HCT116 (cell line): ENCODE results near the gene C21orf91. TPM values are rescaled to one million over a fixed set of nuclear protein-coding genes. Genes with fewer than 3 reads are reported as not detected.

Source experiments
- ATAC-seq: fragments of 200-7000 bp; cut with Tn5 transposase; 2 replicates; pipeline ENCODE4 v1.9.1; 2020; ENCODE audit warnings: mild to moderate bottlenecking, moderate library complexity
- BruUV-seq: library from RNA; stranded (reverse); fragments of 400-500 nt; replicated peaks from 2 replicates; lab custom pipeline; 2021; lab: Mats Ljungman, UMichigan
- CTCF ChIA-PET: fragments of 300-600 bp; sonication (Branson Sonifier 250); formaldehyde crosslinking; loops from one replicate; lab custom pipeline; 2021; ENCODE audit warnings: antibody characterized with exemption; lab: Charles Lee
- POLR2A ChIA-PET: fragments of 300-600, 350-600 bp; sonication (Branson Sonifier 250); formaldehyde crosslinking; loops from one replicate; lab custom pipeline; 2021; ENCODE audit warnings: antibody characterized with exemption; lab: Charles Lee
- RAD21 ChIA-PET, 2 experiments: fragments of 300-600 bp; sonication (Branson Sonifier 250); formaldehyde crosslinking; loops; one replicate each; lab custom pipeline; 2023; ENCODE audit warnings: low total read pairs in 2 of 2; ENCODE audit not compliant: uncharacterized antibody in 2 of 2, unreplicated experiment in 2 of 2, low non-redundant PET in 1 of 2; lab: Charles Lee
- DNase-seq: peaks from one replicate; pipeline ENCODE4 v3.0.0-alpha.2; 2010; ENCODE audit warnings: low read depth, low spot score
- H2AFZ ChIP-seq: fragments of 200-600 bp; shearing (Covaris generic), sonication (generic); 2 replicates; pipeline ENCODE4 v1.6.1; 2017; ENCODE audit warnings: low read depth, mixed run types, mixed read lengths, antibody characterized with exemption, low read length; ENCODE audit not compliant: poor library complexity, severe bottlenecking
- H3K27ac ChIP-seq: 2 replicates; pipeline ENCODE4 v1.5.1; 2012; ENCODE audit warnings: low read depth, low read length
- H3K27me3 ChIP-seq: fragments of 200-600 bp; sonication (generic); 2 replicates; pipeline ENCODE4 v1.6.1; 2016; ENCODE audit warnings: mixed run types, low read length, mixed read lengths; ENCODE audit not compliant: insufficient read depth
- H3K36me3 ChIP-seq, 2 experiments: fragments of 200-500 bp in 1 of 2; fragments of 200-600 bp in 1 of 2; sonication (Bioruptor generic) in 1 of 2; sonication (generic) in 1 of 2; 2 replicates each; pipeline versions ENCODE4 v1.5.1 to v1.6.1; 2014 to 2016; ENCODE audit warnings: low read length in 2 of 2, inconsistent platforms in 1 of 2, mixed read lengths in 1 of 2, mixed run types in 1 of 2; ENCODE audit not compliant: insufficient read depth in 2 of 2, control insufficient read depth in 1 of 2
- H3K4me1 ChIP-seq, 2 experiments: fragments of 200-600 bp in 1 of 2; sonication (generic) in 1 of 2; 2 replicates each; pipeline versions ENCODE4 v1.5.1 to v1.6.1; 2012 to 2017; ENCODE audit warnings: low read length in 2 of 2, inconsistent platforms in 1 of 2, mild to moderate bottlenecking in 1 of 2, mixed read lengths in 1 of 2, mixed run types in 1 of 2, moderate library complexity in 1 of 2; ENCODE audit not compliant: insufficient read depth in 2 of 2, control insufficient read depth in 1 of 2
- H3K4me2 ChIP-seq: fragments of 200-600 bp; sonication (generic); 2 replicates; pipeline ENCODE4 v1.6.1; 2017; ENCODE audit warnings: mixed run types, low read length, mixed read lengths
- H3K4me3 ChIP-seq, 2 experiments: fragments of 200-600 bp in 1 of 2; sonication (generic) in 1 of 2; replicated peaks in 1 of 2; 2 replicates each; pipeline ENCODE4 v1.5.1; 2011 to 2016; ENCODE audit warnings: low read length in 2 of 2, control low read depth in 1 of 2, low read depth in 1 of 2, mild to moderate bottlenecking in 1 of 2, mixed read lengths in 1 of 2, mixed run types in 1 of 2
- H3K79me2 ChIP-seq: fragments of 200-600 bp; sonication (generic); 2 replicates; pipeline ENCODE4 v1.6.1; 2017; ENCODE audit warnings: mild to moderate bottlenecking, mixed run types, low read length, moderate library complexity, mixed read lengths; ENCODE audit not compliant: insufficient read depth
- H3K9ac ChIP-seq: fragments of 200-600 bp; sonication (generic); 2 replicates; pipeline ENCODE4 v1.6.1; 2016; ENCODE audit warnings: low read length, mixed read lengths
- H3K9me2 ChIP-seq: fragments of 200-600 bp; sonication (generic), shearing (Covaris generic); 2 replicates; pipeline ENCODE4 v1.6.1; 2017; ENCODE audit warnings: mixed run types, mild to moderate bottlenecking, moderate library complexity; ENCODE audit not compliant: insufficient read depth
- H3K9me3 ChIP-seq, 2 experiments: fragments of 200-500 bp in 1 of 2; fragments of 200-600 bp in 1 of 2; sonication (Bioruptor generic) in 1 of 2; sonication (generic) in 1 of 2; 2 replicates each; pipeline ENCODE4 v1.6.1; 2014 to 2017; ENCODE audit warnings: low read length in 2 of 2, mixed read lengths in 2 of 2, inconsistent platforms in 1 of 2, low read depth in 1 of 2, mild to moderate bottlenecking in 1 of 2, mixed run types in 1 of 2, moderate library complexity in 1 of 2; ENCODE audit not compliant: control insufficient read depth in 1 of 2, insufficient read depth in 1 of 2
- H4K20me1 ChIP-seq: fragments of 200-600 bp; sonication (generic), shearing (Covaris generic); 2 replicates; pipeline ENCODE4 v1.6.1; 2017; ENCODE audit warnings: mixed run types, mild to moderate bottlenecking, moderate library complexity; ENCODE audit not compliant: insufficient read depth
- ATF3 ChIP-seq: IDR thresholded peaks from 2 replicates; pipeline ENCODE4 v1.6.1; 2012
- CEBPB ChIP-seq: IDR thresholded peaks from 2 replicates; pipeline ENCODE4 v1.6.1; 2012; ENCODE audit warnings: low read depth
- EGR1 ChIP-seq: IDR thresholded peaks from 2 replicates; pipeline ENCODE4 v1.6.1; 2012; ENCODE audit warnings: low read depth
- EZH2phosphoT487 ChIP-seq: fragments of 200-600 bp; IDR thresholded peaks from 2 replicates; pipeline ENCODE4 v1.6.1; 2018; ENCODE audit warnings: antibody characterized with exemption, borderline replicate concordance
- POLR2A ChIP-seq: IDR thresholded peaks from 2 replicates; pipeline ENCODE4 v1.7.0; 2011; ENCODE audit warnings: borderline replicate concordance; ENCODE audit not compliant: insufficient read depth, insufficient read length; ENCODE audit errors: extremely low read depth
- RAD21 ChIP-seq: IDR thresholded peaks from 2 replicates; pipeline ENCODE4 v1.6.1; 2012; ENCODE audit warnings: low read depth, mild to moderate bottlenecking
- SIN3A ChIP-seq: IDR thresholded peaks from 2 replicates; pipeline ENCODE4 v1.6.1; 2012; ENCODE audit warnings: low read depth
- TCF7L2 ChIP-seq: IDR thresholded peaks from 2 replicates; pipeline ENCODE4 v1.7.0; 2011; ENCODE audit warnings: borderline replicate concordance, inconsistent platforms; ENCODE audit not compliant: insufficient read depth, insufficient read length; ENCODE audit errors: extremely low read depth
- ZBTB33 ChIP-seq: IDR thresholded peaks from 2 replicates; pipeline ENCODE4 v1.6.1; 2011; ENCODE audit warnings: mild to moderate bottlenecking, low read length, moderate library complexity; ENCODE audit not compliant: insufficient replicate concordance; ENCODE audit errors: extremely low read depth
- ZFX ChIP-seq: fragments of 450-650 bp; IDR thresholded peaks from 2 replicates; pipeline ENCODE4 v1.6.1; 2017
- intact Hi-C: fragments of 100-400 bp; cut with micrococcal nuclease; formaldehyde crosslinking; loops from 2 replicates; pipeline ENCODE4 v1.10.0; 2022
- total RNA-seq: library from RNA; stranded (reverse); gene quantifications from one replicate; pipeline ENCODE4 v1.2.1, GENCODE V29; 2021; ENCODE audit not compliant: unreplicated experiment

C21orf91 gene
- total RNA-seq, 1 experiment from 2014 or later = 17.7 TPM

GRCh38 chr21:17786851-17787181, 32.3 kb downstream of the C21orf91 start:
- Histone ChIP-seq H3K9me2 (no peaks in the 10 kb centered on the region), H3K4me2 (no peak overlapping the region), H3K27ac (no peak overlapping the region), H2AFZ (no peak overlapping the region), H3K9ac (no peak overlapping the region), H3K4me1 (no peaks in the 10 kb centered on the region), H3K36me3 (peaks cover 0 to 2% of the 10 kb centered on the region in 2 experiments; a peak in 1 of 4 replicates), H3K79me2 (no peaks in the 10 kb centered on the region), H3K4me3 (no peak overlapping the region), H4K20me1 (no peaks in the 10 kb centered on the region), H3K9me3 (no peaks in the 10 kb centered on the region), H3K27me3 (no peaks in the 10 kb centered on the region)
- ATAC-seq = no peak
- BruUV-seq = no TSS peak
- no peak for DNase-seq
- ChIA-PET CTCF (no interaction called here), RAD21 (no interaction called here), POLR2A (no interaction called here)
- intact Hi-C loops = no loop called here
- TF ChIP-seq SIN3A = no peak
- no peak for TF ChIP-seq EGR1
- no peak for TF ChIP-seq POLR2A
- TF ChIP-seq CEBPB = no peak
- TF ChIP-seq RAD21 = no peak
- no peak for TF ChIP-seq ZBTB33
- TF ChIP-seq EZH2phosphoT487 = no peak
- TF ChIP-seq TCF7L2 = no peak
- TF ChIP-seq ATF3 = no peak
- no peak for TF ChIP-seq ZFX
